ENCODE results near the gene CCDC91. TPM values are rescaled to one million over a fixed set of nuclear protein-coding genes. Genes with fewer than 3 reads are reported as not detected.
A peak's percentile ranks its signal among the peaks of the same experiment; 100 is the strongest.

Gene CCDC91
- total RNA-seq, 1 donor from 2014 or later, result 35.8 TPM

- DNase-seq (ENCODE audit: low spot score) (no peak), ATAC-seq (no peak)
- intact Hi-C loops (cut with DNase I), result loop anchor here (10.0 kb wide), 1 partner anchor 838 kb away; no protein-coding TSS in a partner anchor
Measured at GRCh38 chr12:28223025-28223554, 32.8 kb downstream of the CCDC91 start.

DNA sequence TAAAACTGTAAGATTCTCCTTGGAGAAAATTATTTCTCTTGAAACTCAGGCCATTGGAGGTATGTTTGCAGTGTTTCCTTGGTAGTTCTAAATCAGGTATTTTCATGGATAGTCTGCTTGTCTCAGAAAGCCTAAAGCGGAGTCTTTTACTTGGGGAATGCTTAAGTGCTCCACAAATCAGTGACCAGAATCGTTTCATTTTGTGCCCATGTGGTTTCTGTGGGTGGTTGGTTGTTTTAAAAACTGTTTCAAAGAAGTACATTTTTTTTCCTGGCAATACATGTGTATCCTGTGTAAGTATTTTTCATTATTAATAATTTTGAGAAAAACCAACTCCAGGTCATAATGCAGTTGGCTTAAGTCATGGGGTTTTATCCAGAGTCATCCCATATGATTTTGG, 33.6 kb downstream of the CCDC91 start:
- intact Hi-C loops (cut with DNase I), result loop anchor here (10.0 kb wide), 1 partner anchor 839 kb away; no protein-coding TSS in a partner anchor
- ATAC-seq (no peak), DNase-seq (ENCODE audit: low spot score) (no peak)

DNA sequence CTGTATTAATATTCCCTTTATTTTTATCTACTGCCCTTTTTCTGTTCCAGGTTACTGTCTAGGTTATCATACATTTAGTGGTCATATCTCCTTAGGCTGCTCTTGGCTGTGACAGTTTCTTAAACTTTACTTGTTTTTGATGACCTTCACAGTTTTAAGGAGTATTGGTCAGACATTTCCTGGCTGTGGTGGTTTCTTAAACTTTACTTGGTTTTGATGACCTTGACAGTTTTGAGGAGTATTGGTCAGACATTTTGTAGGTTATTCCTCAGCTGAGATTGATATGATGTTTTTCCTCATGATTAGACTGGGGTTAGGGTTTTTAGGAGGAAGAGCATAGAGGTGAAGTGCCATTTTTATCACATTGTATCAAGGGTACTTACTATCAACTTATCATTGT, 36.4 kb downstream of the CCDC91 start:
- no peak for ATAC-seq
- no peak for DNase-seq (ENCODE audit: low spot score)
- intact Hi-C loops (cut with DNase I), result loop anchor here (10.0 kb wide), 1 partner anchor 842 kb away; no protein-coding TSS in a partner anchor

DNA sequence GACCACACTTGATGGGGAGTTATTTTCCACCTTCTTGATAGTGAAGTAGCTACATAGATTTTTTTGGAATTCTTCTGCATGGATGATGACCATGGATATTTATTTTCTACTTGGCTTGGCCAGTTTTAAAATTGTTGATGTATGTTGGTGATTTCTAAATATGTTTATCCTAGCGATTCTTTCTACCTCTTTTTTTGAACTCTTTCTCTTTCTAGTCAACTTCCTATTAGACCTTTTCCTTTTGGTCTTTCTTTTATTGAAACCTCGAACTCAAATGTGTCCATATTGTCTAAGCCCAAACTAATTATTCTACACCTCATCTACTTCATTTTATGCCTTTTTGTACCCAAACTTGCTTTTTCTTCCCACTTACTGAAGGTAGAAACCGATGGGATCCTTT, 37.0 kb downstream of the CCDC91 start:
- ATAC-seq (no peak), DNase-seq (ENCODE audit: low spot score) (no peak)
- intact Hi-C loops (cut with DNase I), result loop anchor here (10.0 kb wide), 1 partner anchor 842 kb away; no protein-coding TSS in a partner anchor

DNA sequence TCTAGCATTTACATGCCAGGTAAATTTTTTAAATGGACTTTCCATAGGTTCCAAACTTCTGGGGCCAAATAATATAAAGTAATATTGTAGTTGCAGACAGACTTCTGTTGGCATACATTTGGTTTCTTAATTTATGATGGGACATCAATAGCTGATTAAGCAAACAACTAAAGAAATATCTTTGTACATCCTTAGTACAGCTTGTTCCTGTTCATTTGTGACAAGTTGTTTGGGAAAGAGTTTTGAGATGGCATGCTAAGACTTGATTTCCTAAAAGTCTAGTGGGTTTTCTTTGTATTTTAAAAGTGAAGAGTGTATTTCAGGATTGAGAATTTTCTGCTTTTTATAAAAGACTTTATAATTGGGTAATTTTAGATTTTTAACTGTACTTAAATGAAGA, 41.0 kb downstream of the CCDC91 start:
- no peak for DNase-seq (ENCODE audit: low spot score)
- no peak for ATAC-seq
- intact Hi-C loops (cut with DNase I), result no loop called here

DNA sequence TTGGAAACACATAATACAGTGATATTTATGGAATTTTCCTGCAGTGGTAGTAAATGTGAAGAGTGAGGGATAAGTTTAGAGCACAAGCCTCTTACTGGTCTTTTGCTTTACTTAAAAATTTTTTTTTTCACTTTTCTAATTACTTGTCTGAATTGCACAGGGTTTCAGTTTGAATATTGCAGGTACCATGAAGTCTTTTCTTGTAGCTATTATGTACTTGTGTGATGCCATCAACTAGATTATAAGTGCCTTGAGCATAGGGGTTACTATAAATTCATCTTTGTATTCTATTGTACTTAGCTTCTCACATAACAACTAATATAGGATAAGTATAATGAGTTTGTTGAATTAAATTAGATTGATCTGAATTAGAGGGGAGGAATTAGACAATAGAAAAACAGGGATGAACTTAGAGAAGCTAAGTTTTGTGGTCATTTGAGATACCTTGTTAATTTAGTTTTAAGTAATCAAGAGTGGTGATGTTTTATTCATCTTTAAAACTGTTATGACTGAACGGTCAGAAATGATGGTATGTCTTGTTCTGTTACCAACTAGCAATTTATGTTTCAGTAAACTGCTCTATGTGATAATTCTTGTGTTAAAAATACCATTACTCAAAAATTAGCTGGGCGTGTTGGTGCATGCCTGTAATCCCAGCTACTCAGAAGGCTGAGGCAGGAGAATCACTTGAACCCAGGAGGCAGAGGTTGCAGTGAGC, 42.1 kb downstream of the CCDC91 start:
- ATAC-seq (no peak), DNase-seq (ENCODE audit: low spot score) (no peak)
- intact Hi-C loops (cut with DNase I), result no loop called here

- ATAC-seq, result no peak
- intact Hi-C loops (cut with DNase I), result no loop called here
- DNase-seq (ENCODE audit: low spot score), result no peak
Measured at GRCh38 chr12:28234444-28234843, 44.2 kb downstream of the CCDC91 start.

GRCh38 chr12:28235015-28235414, 44.8 kb downstream of the CCDC91 start:
- ATAC-seq, result no peak
- intact Hi-C loops (cut with DNase I), result no loop called here
- no peak for DNase-seq (ENCODE audit: low spot score)

- intact Hi-C loops (cut with DNase I), result no loop called here
- no peak for ATAC-seq
Measured at GRCh38 chr12:28235985-28236384, 45.7 kb downstream of the CCDC91 start.

DNA sequence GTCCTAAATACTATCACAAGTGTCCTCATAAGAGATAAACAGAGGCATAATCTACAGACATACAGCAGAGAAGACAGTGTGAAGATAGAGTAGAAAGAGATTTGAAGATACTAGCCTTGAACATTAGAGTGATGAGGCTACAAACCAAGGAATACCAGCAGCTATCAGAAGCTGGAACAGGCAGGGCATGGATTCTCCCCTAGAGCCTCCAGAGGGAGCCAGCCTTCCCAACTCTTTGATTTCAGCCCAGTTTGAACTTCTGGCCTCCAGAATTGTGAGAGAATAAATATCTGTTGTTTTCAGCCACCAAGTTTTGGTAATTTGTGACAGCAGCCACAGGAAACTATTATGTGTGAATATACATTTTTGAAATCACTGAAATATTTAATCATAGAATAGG, 47.2 kb downstream of the CCDC91 start:
- ATAC-seq (no peak), DNase-seq (ENCODE audit: low spot score) (no peak)
- intact Hi-C loops (cut with DNase I), result no loop called here

More at GRCh38 chr12:28235985-28236384, 45.7 kb downstream of the CCDC91 start:
- DNase-seq (ENCODE audit: low spot score), result no peak

- no peak for ATAC-seq
- intact Hi-C loops (cut with DNase I), result no loop called here
- no peak for DNase-seq (ENCODE audit: low spot score)
Measured at GRCh38 chr12:28239918-28240317, 49.7 kb downstream of the CCDC91 start.

- DNase-seq (ENCODE audit: low spot score) (no peak), ATAC-seq (no peak)
- intact Hi-C loops (cut with DNase I), result no loop called here
Measured at GRCh38 chr12:28240853-28241252, 50.6 kb downstream of the CCDC91 start.

DNA sequence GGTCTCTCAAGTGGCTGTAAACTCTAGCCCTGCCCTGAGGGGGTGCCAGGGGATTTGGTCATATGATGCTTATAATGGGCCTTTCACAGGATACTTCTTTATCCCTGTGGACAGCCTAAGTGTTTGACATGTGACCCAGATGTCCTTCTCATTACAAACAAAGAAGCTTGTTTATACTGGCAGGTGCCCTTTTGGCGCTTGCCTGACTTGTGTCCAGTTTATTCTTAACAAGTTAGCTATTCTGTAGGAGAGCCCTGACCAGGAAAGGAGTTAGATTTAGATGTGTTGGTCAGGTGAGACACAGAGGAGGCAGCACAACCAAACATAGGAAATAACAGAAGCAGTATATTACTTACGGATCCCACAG, 51.9 kb downstream of the CCDC91 start:
- intact Hi-C loops (cut with DNase I), result no loop called here
- DNase-seq (ENCODE audit: low spot score) (no peak), ATAC-seq (peak; percentile 15)

- intact Hi-C loops (cut with DNase I), result no loop called here
- ATAC-seq (no peak), DNase-seq (ENCODE audit: low spot score) (no peak)
Measured at GRCh38 chr12:28242496-28243309, 52.4 kb downstream of the CCDC91 start.

DNA sequence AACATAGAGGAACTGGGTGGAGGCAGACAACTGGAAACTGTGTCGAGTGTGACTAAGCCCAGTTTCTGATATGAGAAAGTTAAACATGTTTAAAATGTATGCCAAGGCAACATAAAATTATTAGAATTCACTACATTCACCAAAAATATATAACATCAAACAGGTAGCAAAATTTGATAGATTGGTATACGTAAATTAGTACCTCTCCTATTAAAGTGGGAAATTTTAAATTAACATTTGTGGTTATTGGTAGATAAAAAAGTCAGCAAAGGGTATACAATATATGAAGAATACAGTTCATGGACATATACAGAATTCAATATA, 53.0 kb downstream of the CCDC91 start:
- ATAC-seq, result no peak
- DNase-seq (ENCODE audit: low spot score), result no peak
- intact Hi-C loops (cut with DNase I), result no loop called here

- DNase-seq (ENCODE audit: low spot score) (no peak), ATAC-seq (no peak)
- intact Hi-C loops (cut with DNase I), result no loop called here
Measured at GRCh38 chr12:28247806-28248205, 57.5 kb downstream of the CCDC91 start.

GRCh38 chr12:28248555-28249145, 58.4 kb downstream of the CCDC91 start:
- ATAC-seq (no peak), DNase-seq (ENCODE audit: low spot score) (no peak)
- intact Hi-C loops (cut with DNase I), result no loop called here

- intact Hi-C loops (cut with DNase I), result no loop called here
- no peak for ATAC-seq
- DNase-seq (ENCODE audit: low spot score), result no peak
Measured at GRCh38 chr12:28253161-28253641, 62.9 kb downstream of the CCDC91 start.

DNA sequence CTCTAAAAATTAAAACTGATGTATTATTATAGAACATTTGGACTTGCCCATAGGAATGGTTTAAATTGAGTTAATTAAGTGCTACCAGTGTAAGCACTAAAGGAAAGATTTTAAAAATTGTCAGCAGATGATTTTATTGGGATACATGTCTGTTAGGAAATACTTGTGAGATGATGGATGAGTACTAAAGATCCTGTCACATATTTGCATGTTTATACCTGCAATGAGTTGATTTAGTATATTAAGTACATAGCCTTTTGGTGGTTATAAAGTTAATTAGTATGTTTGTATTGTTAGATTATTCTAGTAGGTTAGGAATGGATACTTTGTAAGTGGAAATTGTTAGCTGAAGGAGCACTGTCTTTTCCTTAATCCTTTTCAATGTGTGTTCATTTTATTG, 67.2 kb downstream of the CCDC91 start:
- ATAC-seq, result no peak
- intact Hi-C loops (cut with DNase I), result no loop called here

DNA sequence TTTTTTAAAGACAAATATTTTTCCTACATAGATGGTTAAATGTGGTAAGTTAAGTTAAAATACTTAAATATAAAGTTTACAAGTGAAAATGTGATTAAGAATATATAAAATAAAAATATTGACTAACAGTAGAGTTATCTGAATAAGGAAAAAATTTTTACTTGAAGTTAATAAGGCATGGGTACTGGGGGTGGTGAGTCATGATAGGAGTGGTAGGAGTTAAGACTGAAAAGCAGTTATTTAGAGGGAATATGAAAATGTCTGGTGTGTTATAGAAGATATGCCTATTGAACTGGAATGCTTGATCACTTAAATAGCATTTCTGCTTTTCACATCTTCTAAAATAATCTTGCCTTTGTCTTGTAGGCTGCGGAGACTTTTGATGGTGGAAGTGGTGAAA, 68.7 kb downstream of the CCDC91 start:
- ATAC-seq (no peak), DNase-seq (ENCODE audit: low spot score) (no peak)
- intact Hi-C loops (cut with DNase I), result no loop called here

More for the DNA sequence above, 67.2 kb downstream of the CCDC91 start:
- no peak for DNase-seq (ENCODE audit: low spot score)
